Activated naive CD8-positive, alpha-beta T cell treated with anti-CD3 and anti-CD28 coated beads, Interleukin-2, amount 10 ng/mL, durations not matched to agents 7 days and 5 days (primary cell): Measurements from ENCODE around the gene HDLBP. TPM values are rescaled to one million over a fixed set of nuclear protein-coding genes. Genes with fewer than 3 reads are reported as not detected.
"Not testable (repeated sequence)": the region's sequence is repeated elsewhere in the genome, so short reads cannot be mapped to it uniquely, and the experiment has no call there.

Experiments used
- ATAC-seq: fragments of 150-1000 bp; cut with Tn5 transposase; one replicate; pipeline ENCODE4 v1.10.0; 2021; ENCODE audit warnings: low read depth, moderate library complexity
- POLR2A ChIA-PET: fragments of 350-600 bp; sonication (Branson Sonifier 250); formaldehyde crosslinking; loops from one replicate; lab custom pipeline; 2021; ENCODE audit warnings: antibody characterized with exemption; lab: Charles Lee
- DNase-seq: peaks from one replicate; pipeline ENCODE4 v3.0.0; 2021
- H3K27ac Mint-ChIP-seq: one replicate; pipeline ENCODE4 v1.8.0; 2022; ENCODE audit warnings: mild to moderate bottlenecking, mixed read lengths
- H3K27me3 Mint-ChIP-seq: one replicate; pipeline ENCODE4 v1.8.0; 2022; ENCODE audit warnings: mild to moderate bottlenecking, moderate library complexity, mixed read lengths
- H3K36me3 Mint-ChIP-seq: one replicate; pipeline ENCODE4 v1.8.0; 2021; ENCODE audit warnings: mild to moderate bottlenecking, mixed read lengths
- H3K4me1 Mint-ChIP-seq: one replicate; pipeline ENCODE4 v1.8.0; 2021; ENCODE audit warnings: mixed read lengths
- H3K4me3 Mint-ChIP-seq: one replicate; pipeline ENCODE4 v1.8.0; 2022; ENCODE audit warnings: mild to moderate bottlenecking, moderate library complexity, mixed read lengths
- H3K9me3 Mint-ChIP-seq: one replicate; pipeline ENCODE4 v1.8.0; 2021; ENCODE audit warnings: mixed read lengths
- total RNA-seq, 2 experiments: library from RNA; stranded (reverse); gene quantifications; one replicate each; pipeline ENCODE4 v1.2.3, GENCODE V29; 2021

The HDLBP gene
- total RNA-seq, 2 experiments from 2014 or later: 158 TPM

- Mint-ChIP-seq H3K27me3 (no peaks in the 10 kb centered on the region), H3K27ac (no peak overlapping the region), H3K9me3 (no peaks in the 10 kb centered on the region), H3K36me3 (peaks cover 15% of the 10 kb centered on the region), H3K4me3 (no peak overlapping the region), H3K4me1 (peaks cover 36% of the 10 kb centered on the region)
- POLR2A ChIA-PET: no interaction called here
- DNase-seq: no peak
- ATAC-seq: no peak
Observed at GRCh38 chr2:241289053-241289452, 26.4 kb downstream of the HDLBP start.

- Mint-ChIP-seq H3K9me3 (no peaks in the 10 kb centered on the region), H3K27ac (no peak overlapping the region), H3K27me3 (no peaks in the 10 kb centered on the region), H3K4me1 (peaks cover 36% of the 10 kb centered on the region), H3K36me3 (peaks cover 15% of the 10 kb centered on the region), H3K4me3 (no peak overlapping the region)
- DNase-seq (no peak), ATAC-seq (no peak)
- POLR2A ChIA-PET: no interaction called here
Observed at GRCh38 chr2:241288324-241288888, 27.1 kb downstream of the HDLBP start.

GRCh38 chr2:241286348-241287090 lies 29.0 kb downstream of the HDLBP start:
- Mint-ChIP-seq H3K4me3 (no peak overlapping the region), H3K4me1 (peaks cover 34% of the 10 kb centered on the region), H3K27ac (no peak overlapping the region), H3K9me3 (no peaks in the 10 kb centered on the region), H3K27me3 (no peaks in the 10 kb centered on the region), H3K36me3 (peaks cover 18% of the 10 kb centered on the region)
- no peak for ATAC-seq
- POLR2A ChIA-PET: no interaction called here
- DNase-seq: no peak

GRCh38 chr2:241285596-241285995 lies 29.9 kb downstream of the HDLBP start:
- Mint-ChIP-seq H3K4me1 (peaks cover 30% of the 10 kb centered on the region), H3K27ac (no peak overlapping the region), H3K36me3 (peaks cover 18% of the 10 kb centered on the region), H3K27me3 (no peaks in the 10 kb centered on the region), H3K4me3 (no peak overlapping the region), H3K9me3 (no peaks in the 10 kb centered on the region)
- ATAC-seq (no peak), DNase-seq (no peak)
- POLR2A ChIA-PET: no interaction called here

- Mint-ChIP-seq H3K36me3 (peaks cover 16% of the 10 kb centered on the region), H3K4me1 (peaks cover 20% of the 10 kb centered on the region), H3K27ac (peak overlapping the region; percentile 1), H3K9me3 (no peaks in the 10 kb centered on the region), H3K4me3 (no peak overlapping the region), H3K27me3 (no peaks in the 10 kb centered on the region)
- no peak for DNase-seq
- POLR2A ChIA-PET: no interaction called here
- no peak for ATAC-seq
Observed at GRCh38 chr2:241282555-241282954, 32.9 kb downstream of the HDLBP start.

- POLR2A ChIA-PET: interaction anchor here (1.4 kb wide), 1 partner anchor 35 kb away, joined by 3 read pairs; the partner anchor contains the start of gene HDLBP
- no peak for ATAC-seq
Observed at GRCh38 chr2:241280291-241280690, 35.2 kb downstream of the HDLBP start.

GRCh38 chr2:241279828-241280227 lies 35.6 kb downstream of the HDLBP start:
- no peak for ATAC-seq
- Mint-ChIP-seq H3K27ac (no peak overlapping the region), H3K4me3 (no peak overlapping the region), H3K36me3 (peaks cover 32% of the 10 kb centered on the region), H3K4me1 (peaks cover 17% of the 10 kb centered on the region), H3K9me3 (peaks cover 6% of the 10 kb centered on the region), H3K27me3 (no peaks in the 10 kb centered on the region)
- no peak for DNase-seq
- POLR2A ChIA-PET: interaction anchor here (1.4 kb wide), 1 partner anchor 35 kb away, joined by 3 read pairs; the partner anchor contains the start of gene HDLBP

More at GRCh38 chr2:241280291-241280690, 35.2 kb downstream of the HDLBP start:
- H3K4me1 Mint-ChIP-seq: peaks cover 17% of the 10 kb centered on the region
- no peak overlapping the region for H3K4me3 Mint-ChIP-seq
- H3K27ac Mint-ChIP-seq: no peak overlapping the region
- H3K36me3 Mint-ChIP-seq: peaks cover 27% of the 10 kb centered on the region
- no peak for DNase-seq
- peaks cover 2% of the 10 kb centered on the region for H3K9me3 Mint-ChIP-seq
- no peaks in the 10 kb centered on the region for H3K27me3 Mint-ChIP-seq

- ATAC-seq (no peak), DNase-seq (no peak)
- Mint-ChIP-seq H3K27me3 (no peaks in the 10 kb centered on the region), H3K36me3 (peaks cover 34% of the 10 kb centered on the region), H3K9me3 (peaks cover 9% of the 10 kb centered on the region), H3K4me3 (no peak overlapping the region), H3K4me1 (peaks cover 17% of the 10 kb centered on the region), H3K27ac (no peak overlapping the region)
- POLR2A ChIA-PET: interaction anchor here (1.4 kb wide), 1 partner anchor 36 kb away, joined by 3 read pairs; the partner anchor contains the start of gene HDLBP
Observed at GRCh38 chr2:241279413-241279812, 36.1 kb downstream of the HDLBP start.

- H3K27me3 Mint-ChIP-seq, H3K9me3 Mint-ChIP-seq, ATAC-seq, POLR2A ChIA-PET, H3K27ac Mint-ChIP-seq, H3K4me3 Mint-ChIP-seq, DNase-seq: not testable (repeated sequence)
- peaks cover 24% of the 10 kb centered on the region for H3K4me1 Mint-ChIP-seq
- peaks cover 39% of the 10 kb centered on the region for H3K36me3 Mint-ChIP-seq
Observed at GRCh38 chr2:241278306-241278705, 37.2 kb downstream of the HDLBP start.

- POLR2A ChIA-PET: interaction anchor here (1.3 kb wide), 1 partner anchor 40 kb away, joined by 4 read pairs; the partner anchor contains the start of genes HDLBP and SEPTIN2
- no peaks in the 10 kb centered on the region for H3K27me3 Mint-ChIP-seq
- ATAC-seq (no peak), DNase-seq (no peak)
- H3K36me3 Mint-ChIP-seq: peaks cover 39% of the 10 kb centered on the region
- H3K27ac Mint-ChIP-seq: no peak overlapping the region
- no peak overlapping the region for H3K4me3 Mint-ChIP-seq
- H3K9me3 Mint-ChIP-seq: peaks cover 9% of the 10 kb centered on the region
- H3K4me1 Mint-ChIP-seq: peaks cover 27% of the 10 kb centered on the region
Observed at GRCh38 chr2:241275910-241276309, 39.6 kb downstream of the HDLBP start.

GRCh38 chr2:241275504-241275903 lies 40.0 kb downstream of the HDLBP start:
- peaks cover 28% of the 10 kb centered on the region for H3K4me1 Mint-ChIP-seq
- H3K36me3 Mint-ChIP-seq: peaks cover 40% of the 10 kb centered on the region
- H3K27ac Mint-ChIP-seq: no peak overlapping the region
- no peak overlapping the region for H3K4me3 Mint-ChIP-seq
- H3K27me3 Mint-ChIP-seq: no peaks in the 10 kb centered on the region
- ATAC-seq (no peak), DNase-seq (no peak)
- peaks cover 9% of the 10 kb centered on the region for H3K9me3 Mint-ChIP-seq
- POLR2A ChIA-PET: interaction anchor here (1.3 kb wide), 1 partner anchor 41 kb away, joined by 4 read pairs; the partner anchor contains the start of genes HDLBP and SEPTIN2

- Mint-ChIP-seq H3K4me1 (peaks cover 22% of the 10 kb centered on the region), H3K9me3 (peaks cover 9% of the 10 kb centered on the region), H3K27ac (no peak overlapping the region), H3K4me3 (no peak overlapping the region), H3K36me3 (peaks cover 37% of the 10 kb centered on the region), H3K27me3 (no peaks in the 10 kb centered on the region)
- DNase-seq (no peak), ATAC-seq (no peak)
- POLR2A ChIA-PET: no interaction called here
Observed at GRCh38 chr2:241274127-241274526, 41.3 kb downstream of the HDLBP start.

- no peak for ATAC-seq
- H3K9me3 Mint-ChIP-seq: peaks cover 9% of the 10 kb centered on the region
- H3K4me1 Mint-ChIP-seq: peaks cover 25% of the 10 kb centered on the region
- no peak for DNase-seq
- peak overlapping the region; percentile 4 for H3K27ac Mint-ChIP-seq
- peaks cover 37% of the 10 kb centered on the region for H3K36me3 Mint-ChIP-seq
- peak overlapping the region; percentile 52 for H3K4me3 Mint-ChIP-seq
- POLR2A ChIA-PET: no interaction called here
- no peaks in the 10 kb centered on the region for H3K27me3 Mint-ChIP-seq
Observed at GRCh38 chr2:241273210-241274020, 42.1 kb downstream of the HDLBP start.
